ENCODE data around the gene RAB40C.

DNA sequence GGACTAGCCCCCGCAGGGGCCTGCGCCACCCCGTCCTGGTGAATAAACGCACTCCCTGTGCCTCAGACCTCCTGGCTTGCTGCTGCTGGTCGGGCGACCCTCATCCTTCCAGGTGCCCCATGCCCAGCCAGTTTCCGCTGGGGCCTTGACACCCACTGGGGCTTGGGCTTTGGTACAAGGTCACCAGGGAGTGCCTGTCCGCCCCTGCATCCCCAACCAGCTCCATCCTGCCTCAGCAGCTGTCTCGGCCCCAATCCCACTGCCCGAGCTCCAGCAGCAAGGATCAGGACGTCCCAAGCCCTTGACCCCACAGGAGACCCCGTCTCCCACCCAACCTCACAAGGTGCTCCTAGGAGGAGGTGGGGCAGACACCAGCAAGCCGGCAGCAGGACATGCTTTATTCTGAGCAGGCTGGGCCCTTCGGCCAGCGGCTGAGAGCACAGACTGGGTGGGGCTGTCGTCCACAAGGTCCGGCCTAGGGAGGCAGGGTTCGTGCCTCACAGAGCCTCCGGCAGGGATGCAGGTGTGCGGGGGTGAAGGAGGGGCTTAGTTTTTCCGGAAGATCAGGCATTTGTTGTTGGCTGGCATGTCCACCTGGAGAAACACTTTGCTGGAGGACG, 44.3 kb downstream of the RAB40C start:
- TF ChIP-seq, protein P1, sequence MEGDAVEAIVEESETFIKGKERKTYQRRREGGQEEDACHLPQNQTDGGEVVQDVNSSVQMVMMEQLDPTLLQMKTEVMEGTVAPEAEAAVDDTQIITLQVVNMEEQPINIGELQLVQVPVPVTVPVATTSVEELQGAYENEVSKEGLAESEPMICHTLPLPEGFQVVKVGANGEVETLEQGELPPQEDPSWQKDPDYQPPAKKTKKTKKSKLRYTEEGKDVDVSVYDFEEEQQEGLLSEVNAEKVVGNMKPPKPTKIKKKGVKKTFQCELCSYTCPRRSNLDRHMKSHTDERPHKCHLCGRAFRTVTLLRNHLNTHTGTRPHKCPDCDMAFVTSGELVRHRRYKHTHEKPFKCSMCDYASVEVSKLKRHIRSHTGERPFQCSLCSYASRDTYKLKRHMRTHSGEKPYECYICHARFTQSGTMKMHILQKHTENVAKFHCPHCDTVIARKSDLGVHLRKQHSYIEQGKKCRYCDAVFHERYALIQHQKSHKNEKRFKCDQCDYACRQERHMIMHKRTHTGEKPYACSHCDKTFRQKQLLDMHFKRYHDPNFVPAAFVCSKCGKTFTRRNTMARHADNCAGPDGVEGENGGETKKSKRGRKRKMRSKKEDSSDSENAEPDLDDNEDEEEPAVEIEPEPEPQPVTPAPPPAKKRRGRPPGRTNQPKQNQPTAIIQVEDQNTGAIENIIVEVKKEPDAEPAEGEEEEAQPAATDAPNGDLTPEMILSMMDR (IDR thresholded peaks at IDR 0.05), result no peak
- TF ChIP-seq EZH2 (IDR thresholded peaks at IDR 0.05; ENCODE audit: borderline replicate concordance, insufficient read depth, low read depth, low read length, poor library complexity, severe bottlenecking), result no peak

Data from B cell (primary cell).